GM12891 (cell line): ENCODE results near the gene PRKD3.

Experiments used
- POLR2A ChIP-seq: IDR thresholded peaks from 2 replicates; pipeline ENCODE4 v1.6.1; 2011; ENCODE audit warnings: low read depth, low read length, control low read depth
- POLR2AphosphoS5 ChIP-seq: IDR thresholded peaks from 2 replicates; pipeline ENCODE4 v1.6.1; 2011; ENCODE audit warnings: low read depth, low read length, control low read depth
- POU2F2 ChIP-seq: IDR thresholded peaks from 2 replicates; pipeline ENCODE4 v1.6.1; 2011; ENCODE audit warnings: low read depth, mild to moderate bottlenecking, control low read depth, low read length, moderate library complexity
- SPI1 ChIP-seq: IDR thresholded peaks from 2 replicates; pipeline ENCODE4 v1.6.1; 2011; ENCODE audit warnings: low read depth, low read length, control low read depth
- TAF1 ChIP-seq: IDR thresholded peaks from 2 replicates; pipeline ENCODE4 v1.6.1; 2011; ENCODE audit warnings: low read depth, low read length, control low read depth

DNA sequence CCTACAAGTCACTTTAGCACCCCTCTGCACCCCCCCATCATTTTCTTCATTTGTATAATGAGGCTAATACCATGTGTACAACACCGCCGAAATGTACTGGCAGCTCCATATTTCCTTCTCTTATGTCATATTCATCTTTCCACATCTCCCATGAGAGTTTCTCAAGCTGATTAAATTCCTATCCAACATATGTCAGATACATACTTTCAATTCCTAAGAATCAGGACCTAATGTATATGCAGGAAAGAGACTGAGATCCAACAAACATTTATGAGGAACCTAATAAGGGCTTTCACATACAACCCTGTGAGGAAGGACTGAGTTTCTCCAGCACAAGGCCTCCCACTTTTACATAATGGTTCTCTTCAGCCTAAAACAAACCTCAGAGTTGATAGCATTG, 41.9 kb downstream of the PRKD3 start:
- no peak for TF ChIP-seq TAF1
- TF ChIP-seq POLR2A, result no peak
- no peak for TF ChIP-seq POLR2AphosphoS5
- no peak for TF ChIP-seq POU2F2
- no peak for TF ChIP-seq SPI1
